HCT116 (cell line): Measurements from ENCODE around the gene SLFN14. TPM values are rescaled to one million over a fixed set of nuclear protein-coding genes. Genes with fewer than 3 reads are reported as not detected.

Experiments
- ATAC-seq: fragments of 200-7000 bp; cut with Tn5 transposase; 2 replicates; pipeline ENCODE4 v1.9.1; 2020; ENCODE audit warnings: mild to moderate bottlenecking, moderate library complexity
- BruUV-seq: library from RNA; stranded (reverse); fragments of 400-500 nt; replicated peaks from 2 replicates; lab custom pipeline; 2021; lab: Mats Ljungman, UMichigan
- CTCF ChIA-PET: fragments of 300-600 bp; sonication (Branson Sonifier 250); formaldehyde crosslinking; loops from one replicate; lab custom pipeline; 2021; ENCODE audit warnings: antibody characterized with exemption; lab: Charles Lee
- POLR2A ChIA-PET: fragments of 300-600, 350-600 bp; sonication (Branson Sonifier 250); formaldehyde crosslinking; loops from one replicate; lab custom pipeline; 2021; ENCODE audit warnings: antibody characterized with exemption; lab: Charles Lee
- RAD21 ChIA-PET, 2 experiments: fragments of 300-600 bp; sonication (Branson Sonifier 250); formaldehyde crosslinking; loops; one replicate each; lab custom pipeline; 2023; ENCODE audit warnings: low total read pairs in 2 of 2; ENCODE audit not compliant: uncharacterized antibody in 2 of 2, unreplicated experiment in 2 of 2, low non-redundant PET in 1 of 2; lab: Charles Lee
- DNase-seq: peaks from one replicate; pipeline ENCODE4 v3.0.0-alpha.2; 2010; ENCODE audit warnings: low read depth, low spot score
- H2AFZ ChIP-seq: fragments of 200-600 bp; shearing (Covaris generic), sonication (generic); 2 replicates; pipeline ENCODE4 v1.6.1; 2017; ENCODE audit warnings: low read depth, mixed run types, mixed read lengths, antibody characterized with exemption, low read length; ENCODE audit not compliant: poor library complexity, severe bottlenecking
- H3K27ac ChIP-seq: 2 replicates; pipeline ENCODE4 v1.5.1; 2012; ENCODE audit warnings: low read depth, low read length
- H3K27me3 ChIP-seq: fragments of 200-600 bp; sonication (generic); 2 replicates; pipeline ENCODE4 v1.6.1; 2016; ENCODE audit warnings: mixed run types, low read length, mixed read lengths; ENCODE audit not compliant: insufficient read depth
- H3K36me3 ChIP-seq, 2 experiments: fragments of 200-500 bp in 1 of 2; fragments of 200-600 bp in 1 of 2; sonication (Bioruptor generic) in 1 of 2; sonication (generic) in 1 of 2; 2 replicates each; pipeline versions ENCODE4 v1.5.1 to v1.6.1; 2014 to 2016; ENCODE audit warnings: low read length in 2 of 2, inconsistent platforms in 1 of 2, mixed read lengths in 1 of 2, mixed run types in 1 of 2; ENCODE audit not compliant: insufficient read depth in 2 of 2, control insufficient read depth in 1 of 2
- H3K4me1 ChIP-seq, 2 experiments: fragments of 200-600 bp in 1 of 2; sonication (generic) in 1 of 2; 2 replicates each; pipeline versions ENCODE4 v1.5.1 to v1.6.1; 2012 to 2017; ENCODE audit warnings: low read length in 2 of 2, inconsistent platforms in 1 of 2, mild to moderate bottlenecking in 1 of 2, mixed read lengths in 1 of 2, mixed run types in 1 of 2, moderate library complexity in 1 of 2; ENCODE audit not compliant: insufficient read depth in 2 of 2, control insufficient read depth in 1 of 2
- H3K4me2 ChIP-seq: fragments of 200-600 bp; sonication (generic); 2 replicates; pipeline ENCODE4 v1.6.1; 2017; ENCODE audit warnings: mixed run types, low read length, mixed read lengths
- H3K4me3 ChIP-seq, 2 experiments: fragments of 200-600 bp in 1 of 2; sonication (generic) in 1 of 2; replicated peaks in 1 of 2; 2 replicates each; pipeline ENCODE4 v1.5.1; 2011 to 2016; ENCODE audit warnings: low read length in 2 of 2, control low read depth in 1 of 2, low read depth in 1 of 2, mild to moderate bottlenecking in 1 of 2, mixed read lengths in 1 of 2, mixed run types in 1 of 2
- H3K79me2 ChIP-seq: fragments of 200-600 bp; sonication (generic); 2 replicates; pipeline ENCODE4 v1.6.1; 2017; ENCODE audit warnings: mild to moderate bottlenecking, mixed run types, low read length, moderate library complexity, mixed read lengths; ENCODE audit not compliant: insufficient read depth
- H3K9ac ChIP-seq: fragments of 200-600 bp; sonication (generic); 2 replicates; pipeline ENCODE4 v1.6.1; 2016; ENCODE audit warnings: low read length, mixed read lengths
- H3K9me2 ChIP-seq: fragments of 200-600 bp; sonication (generic), shearing (Covaris generic); 2 replicates; pipeline ENCODE4 v1.6.1; 2017; ENCODE audit warnings: mixed run types, mild to moderate bottlenecking, moderate library complexity; ENCODE audit not compliant: insufficient read depth
- H3K9me3 ChIP-seq, 2 experiments: fragments of 200-500 bp in 1 of 2; fragments of 200-600 bp in 1 of 2; sonication (Bioruptor generic) in 1 of 2; sonication (generic) in 1 of 2; 2 replicates each; pipeline ENCODE4 v1.6.1; 2014 to 2017; ENCODE audit warnings: low read length in 2 of 2, mixed read lengths in 2 of 2, inconsistent platforms in 1 of 2, low read depth in 1 of 2, mild to moderate bottlenecking in 1 of 2, mixed run types in 1 of 2, moderate library complexity in 1 of 2; ENCODE audit not compliant: control insufficient read depth in 1 of 2, insufficient read depth in 1 of 2
- H4K20me1 ChIP-seq: fragments of 200-600 bp; sonication (generic), shearing (Covaris generic); 2 replicates; pipeline ENCODE4 v1.6.1; 2017; ENCODE audit warnings: mixed run types, mild to moderate bottlenecking, moderate library complexity; ENCODE audit not compliant: insufficient read depth
- CBX3 ChIP-seq: IDR thresholded peaks from 2 replicates; pipeline ENCODE4 v1.6.1; 2012; ENCODE audit warnings: low read depth
- CEBPB ChIP-seq: IDR thresholded peaks from 2 replicates; pipeline ENCODE4 v1.6.1; 2012; ENCODE audit warnings: low read depth
- EGR1 ChIP-seq: IDR thresholded peaks from 2 replicates; pipeline ENCODE4 v1.6.1; 2012; ENCODE audit warnings: low read depth
- ELF1 ChIP-seq: IDR thresholded peaks from 2 replicates; pipeline ENCODE4 v1.6.1; 2012; ENCODE audit warnings: low read depth, borderline replicate concordance
- EZH2phosphoT487 ChIP-seq: fragments of 200-600 bp; IDR thresholded peaks from 2 replicates; pipeline ENCODE4 v1.6.1; 2018; ENCODE audit warnings: antibody characterized with exemption, borderline replicate concordance
- FOSL1 ChIP-seq: IDR thresholded peaks from 2 replicates; pipeline ENCODE4 v1.6.1; 2012; ENCODE audit warnings: low read depth
- JUND ChIP-seq: IDR thresholded peaks from 2 replicates; pipeline ENCODE4 v1.6.1; 2012
- POLR2A ChIP-seq: IDR thresholded peaks from 2 replicates; pipeline ENCODE4 v1.7.0; 2011; ENCODE audit warnings: borderline replicate concordance; ENCODE audit not compliant: insufficient read depth, insufficient read length; ENCODE audit errors: extremely low read depth
- POLR2AphosphoS5 ChIP-seq: IDR thresholded peaks from 2 replicates; pipeline ENCODE4 v1.6.1; 2011; ENCODE audit warnings: mild to moderate bottlenecking, low read depth, low read length, moderate library complexity
- SIN3A ChIP-seq: IDR thresholded peaks from 2 replicates; pipeline ENCODE4 v1.6.1; 2012; ENCODE audit warnings: low read depth
- SP1 ChIP-seq: IDR thresholded peaks from 2 replicates; pipeline ENCODE4 v1.6.1; 2012; ENCODE audit warnings: low read depth
- SRF ChIP-seq: IDR thresholded peaks from 2 replicates; pipeline ENCODE4 v1.6.1; 2012; ENCODE audit warnings: low read depth
- TCF7L2 ChIP-seq: IDR thresholded peaks from 2 replicates; pipeline ENCODE4 v1.7.0; 2011; ENCODE audit warnings: borderline replicate concordance, inconsistent platforms; ENCODE audit not compliant: insufficient read depth, insufficient read length; ENCODE audit errors: extremely low read depth
- YY1 ChIP-seq: IDR thresholded peaks from 2 replicates; pipeline ENCODE4 v1.6.1; 2011; ENCODE audit warnings: low read length, low read depth, moderate library complexity, mild to moderate bottlenecking; ENCODE audit not compliant: insufficient replicate concordance; ENCODE audit errors: extremely low read depth
- ZFX ChIP-seq: fragments of 450-650 bp; IDR thresholded peaks from 2 replicates; pipeline ENCODE4 v1.6.1; 2017
- intact Hi-C: fragments of 100-400 bp; cut with micrococcal nuclease; formaldehyde crosslinking; loops from 2 replicates; pipeline ENCODE4 v1.10.0; 2022
- total RNA-seq: library from RNA; stranded (reverse); gene quantifications from one replicate; pipeline ENCODE4 v1.2.1, GENCODE V29; 2021; ENCODE audit not compliant: unreplicated experiment
- TF ChIP-seq, protein P1 (sequence below): IDR thresholded peaks from 2 replicates; pipeline ENCODE4 v1.6.1; 2012
- TF ChIP-seq, protein P2 (sequence below): IDR thresholded peaks from 2 replicates; pipeline ENCODE4 v1.6.1; 2011; ENCODE audit warnings: mild to moderate bottlenecking, low read length, moderate library complexity; ENCODE audit not compliant: insufficient replicate concordance; ENCODE audit errors: extremely low read depth

The SLFN14 gene
- total RNA-seq, 1 experiment from 2014 or later = not detected

DNA sequence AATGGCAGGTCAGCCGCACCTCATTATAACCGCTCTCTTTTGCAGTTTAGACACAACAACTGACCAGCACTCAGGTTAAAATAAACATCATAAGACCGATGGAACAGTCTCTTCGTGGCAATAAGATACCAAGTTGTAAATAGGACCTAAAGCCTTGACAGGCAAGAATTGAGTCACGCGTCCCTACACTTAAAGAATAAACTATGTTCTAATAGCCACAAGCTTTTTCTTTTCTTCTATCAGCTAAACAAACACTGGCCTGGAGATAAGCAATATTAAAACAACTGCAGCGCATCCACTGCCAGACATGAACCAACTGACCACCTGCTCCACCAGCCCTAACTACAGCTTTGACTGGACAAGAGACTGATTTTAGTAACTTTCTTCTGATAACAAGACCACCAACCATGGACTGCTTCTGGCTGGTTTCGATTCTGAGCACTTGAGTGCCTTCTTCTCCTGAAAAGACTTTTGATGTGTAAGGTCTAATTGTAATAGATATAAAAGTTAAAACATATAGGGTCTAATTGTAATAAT, 40.6 kb downstream of the SLFN14 start:
- H2AFZ ChIP-seq = no peak overlapping the region
- H3K36me3 ChIP-seq = no peaks in the 10 kb centered on the region
- RAD21 ChIA-PET = no interaction called here
- no TSS peak for BruUV-seq
- intact Hi-C loops = no loop called here
- no peaks in the 10 kb centered on the region for H3K9me2 ChIP-seq
- ATAC-seq (no peak), DNase-seq (no peak)
- CTCF ChIA-PET = no interaction called here
- H3K4me3 ChIP-seq = no peak overlapping the region
- no peaks in the 10 kb centered on the region for H3K9me3 ChIP-seq
- no peaks in the 10 kb centered on the region; a peak in 1 of 4 replicates for H3K4me1 ChIP-seq
- no peak overlapping the region for H3K27ac ChIP-seq
- no peaks in the 10 kb centered on the region for H4K20me1 ChIP-seq
- no peak overlapping the region for H3K9ac ChIP-seq
- no peaks in the 10 kb centered on the region for H3K79me2 ChIP-seq
- TF ChIP-seq SIN3A (no peak), POLR2AphosphoS5 (no peak), SRF (no peak), CEBPB (no peak), EGR1 (no peak), YY1 (no peak), ELF1 (no peak), TCF7L2 (no peak), CBX3 (no peak), EZH2phosphoT487 (no peak), JUND (no peak), FOSL1 (no peak)
- TF ChIP-seq, protein P1, sequence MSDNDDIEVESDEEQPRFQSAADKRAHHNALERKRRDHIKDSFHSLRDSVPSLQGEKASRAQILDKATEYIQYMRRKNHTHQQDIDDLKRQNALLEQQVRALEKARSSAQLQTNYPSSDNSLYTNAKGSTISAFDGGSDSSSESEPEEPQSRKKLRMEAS = no peak
- TF ChIP-seq, all 23 proteins: peak for 0
- Histone ChIP-seq H3K4me2 (no peak overlapping the region), H3K27me3 (peaks cover 38% of the 10 kb centered on the region)
- POLR2A ChIA-PET = no interaction called here

DNA sequence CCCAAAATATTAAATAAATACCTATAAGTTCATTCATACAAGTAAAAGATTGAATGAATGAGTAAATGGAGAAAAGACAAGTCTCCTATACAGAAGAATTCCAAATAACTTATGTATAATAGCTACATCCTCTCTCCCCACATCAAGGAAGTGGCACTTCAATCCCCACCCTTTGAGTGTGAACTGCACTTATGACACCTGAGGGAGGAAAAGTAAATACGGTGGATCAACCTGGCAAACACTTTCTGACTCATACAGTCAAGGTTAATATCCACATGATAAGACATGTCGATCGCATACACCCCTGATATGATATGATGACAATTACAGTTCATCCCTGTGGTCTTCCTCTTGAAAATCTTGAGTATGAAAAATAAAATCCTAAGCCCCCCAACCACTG, 41.2 kb downstream of the SLFN14 start:
- Histone ChIP-seq H3K9me2 (no peaks in the 10 kb centered on the region), H3K27ac (no peak overlapping the region), H3K4me3 (no peak overlapping the region), H3K27me3 (peaks cover 43% of the 10 kb centered on the region), H2AFZ (no peak overlapping the region), H3K4me1 (no peaks in the 10 kb centered on the region; a peak in 1 of 4 replicates), H3K9me3 (no peaks in the 10 kb centered on the region), H3K4me2 (no peak overlapping the region), H3K9ac (no peak overlapping the region), H3K79me2 (no peaks in the 10 kb centered on the region), H3K36me3 (no peaks in the 10 kb centered on the region), H4K20me1 (no peaks in the 10 kb centered on the region)
- ChIA-PET CTCF (no interaction called here), POLR2A (no interaction called here), RAD21 (no interaction called here)
- ATAC-seq = no peak
- no peak for DNase-seq
- intact Hi-C loops = no loop called here
- BruUV-seq = no TSS peak
- TF ChIP-seq EZH2phosphoT487 = no peak
- TF ChIP-seq SP1 = no peak
- TF ChIP-seq CBX3 = no peak
- no peak for TF ChIP-seq POLR2AphosphoS5
- TF ChIP-seq ELF1 = no peak
- TF ChIP-seq TCF7L2 = no peak
- no peak for TF ChIP-seq ZFX
- no peak for TF ChIP-seq POLR2A
- TF ChIP-seq, protein P2, sequence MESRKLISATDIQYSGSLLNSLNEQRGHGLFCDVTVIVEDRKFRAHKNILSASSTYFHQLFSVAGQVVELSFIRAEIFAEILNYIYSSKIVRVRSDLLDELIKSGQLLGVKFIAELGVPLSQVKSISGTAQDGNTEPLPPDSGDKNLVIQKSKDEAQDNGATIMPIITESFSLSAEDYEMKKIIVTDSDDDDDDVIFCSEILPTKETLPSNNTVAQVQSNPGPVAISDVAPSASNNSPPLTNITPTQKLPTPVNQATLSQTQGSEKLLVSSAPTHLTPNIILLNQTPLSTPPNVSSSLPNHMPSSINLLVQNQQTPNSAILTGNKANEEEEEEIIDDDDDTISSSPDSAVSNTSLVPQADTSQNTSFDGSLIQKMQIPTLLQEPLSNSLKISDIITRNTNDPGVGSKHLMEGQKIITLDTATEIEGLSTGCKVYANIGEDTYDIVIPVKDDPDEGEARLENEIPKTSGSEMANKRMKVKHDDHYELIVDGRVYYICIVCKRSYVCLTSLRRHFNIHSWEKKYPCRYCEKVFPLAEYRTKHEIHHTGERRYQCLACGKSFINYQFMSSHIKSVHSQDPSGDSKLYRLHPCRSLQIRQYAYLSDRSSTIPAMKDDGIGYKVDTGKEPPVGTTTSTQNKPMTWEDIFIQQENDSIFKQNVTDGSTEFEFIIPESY = no peak
- no peak for TF ChIP-seq EGR1
- TF ChIP-seq, protein P1 = no peak
